HUDEP-2 (cell line): Measurements from ENCODE around the gene PDX1.

Source experiments
- DNase-seq, 76 experiments: peaks; one replicate each; lab custom pipeline; 2025; ENCODE audit not compliant: unreplicated experiment in 76 of 76; lab: John Stamatoyannopoulos, UW

PDX1 gene

DNA sequence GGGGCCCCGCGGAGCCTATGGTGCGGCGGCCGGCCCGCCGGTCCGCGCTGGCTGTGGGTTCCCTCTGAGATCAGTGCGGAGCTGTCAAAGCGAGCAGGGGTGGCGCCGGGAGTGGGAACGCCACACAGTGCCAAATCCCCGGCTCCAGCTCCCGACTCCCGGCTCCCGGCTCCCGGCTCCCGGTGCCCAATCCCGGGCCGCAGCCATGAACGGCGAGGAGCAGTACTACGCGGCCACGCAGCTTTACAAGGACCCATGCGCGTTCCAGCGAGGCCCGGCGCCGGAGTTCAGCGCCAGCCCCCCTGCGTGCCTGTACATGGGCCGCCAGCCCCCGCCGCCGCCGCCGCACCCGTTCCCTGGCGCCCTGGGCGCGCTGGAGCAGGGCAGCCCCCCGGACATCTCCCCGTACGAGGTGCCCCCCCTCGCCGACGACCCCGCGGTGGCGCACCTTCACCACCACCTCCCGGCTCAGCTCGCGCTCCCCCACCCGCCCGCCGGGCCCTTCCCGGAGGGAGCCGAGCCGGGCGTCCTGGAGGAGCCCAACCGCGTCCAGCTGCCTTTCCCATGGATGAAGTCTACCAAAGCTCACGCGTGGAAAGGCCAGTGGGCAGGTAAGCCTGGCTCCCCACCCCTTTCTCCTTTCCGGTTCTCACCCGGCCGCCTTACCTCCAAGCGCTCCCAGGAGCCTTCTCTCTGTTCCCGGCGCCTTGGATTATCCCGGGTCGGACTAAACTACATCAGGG lies at the start of gene PDX1:
PDX1 (plus strand) TSS at position 67 of the 743 bp plus-strand sequence; CDS start at position 206, 139 bp downstream.
- no peak for DNase-seq

GRCh38 chr13:27878274-27878673 lies 41.5 kb upstream of the PDX1 start:
- no peak for DNase-seq

- no peak for DNase-seq
Observed at GRCh38 chr13:27889471-27889870, 30.3 kb upstream of the PDX1 start.

GRCh38 chr13:27896726-27897125 lies 23.1 kb upstream of the PDX1 start:
- no peak for DNase-seq

- no peak for DNase-seq
Observed at GRCh38 chr13:27904719-27905118, 15.1 kb upstream of the PDX1 start.

- no peak for DNase-seq
Observed at GRCh38 chr13:27905650-27906049, 14.2 kb upstream of the PDX1 start.

DNA sequence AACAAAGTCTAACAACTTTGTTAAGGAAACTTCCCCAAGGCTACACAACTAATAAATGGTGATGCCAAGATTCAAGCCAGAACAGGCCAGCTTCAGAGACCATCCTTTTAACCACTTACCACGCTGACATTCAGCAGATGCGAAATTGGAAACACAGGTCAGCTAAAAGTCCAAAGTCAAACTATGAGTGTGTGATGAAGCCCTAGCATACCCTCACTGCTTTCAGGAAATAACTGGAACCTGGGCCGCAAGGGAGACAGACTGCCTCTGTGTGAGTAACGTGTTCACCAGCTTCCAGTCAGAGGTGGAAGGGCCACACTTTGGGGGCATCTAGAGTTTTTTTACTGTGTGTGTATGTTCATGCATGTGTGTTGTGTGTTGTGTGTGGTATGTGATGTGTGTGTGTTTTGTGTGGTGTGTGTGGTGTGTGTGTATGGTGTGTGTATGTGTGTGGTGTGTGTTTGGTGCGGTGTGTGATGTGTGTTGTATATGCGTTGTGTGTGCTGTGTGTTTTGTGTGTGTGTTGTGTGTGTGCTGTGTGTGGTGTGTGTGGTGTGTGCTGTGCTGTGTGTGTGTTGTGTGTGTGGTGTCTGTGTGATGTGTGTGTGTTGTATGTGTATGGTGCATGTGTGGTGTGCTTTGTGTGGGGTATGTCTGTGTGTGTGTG lies 12.5 kb upstream of the PDX1 start:
- DNase-seq, result no peak

DNA sequence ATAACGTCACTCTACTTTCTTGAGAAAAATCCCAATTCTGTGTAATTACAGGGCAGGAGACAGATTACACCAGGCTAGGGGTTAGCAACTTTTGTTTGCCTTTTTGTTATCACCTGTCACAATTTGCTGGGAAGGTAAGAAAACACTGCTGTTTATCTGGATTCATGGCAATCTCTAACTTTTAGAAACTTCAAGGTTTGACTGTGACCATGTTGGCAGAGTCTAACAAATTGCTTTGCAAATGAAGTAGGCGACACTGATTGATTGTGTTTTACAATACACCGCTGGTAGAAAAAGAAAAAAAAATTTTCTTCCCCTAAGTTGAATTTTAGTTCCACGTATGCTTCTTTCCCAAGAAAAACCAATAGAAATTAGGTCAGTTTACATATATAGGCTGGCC lies 10.4 kb upstream of the PDX1 start:
- no peak for DNase-seq

- DNase-seq, result no peak
Observed at GRCh38 chr13:27911521-27911920, 8.3 kb upstream of the PDX1 start.

GRCh38 chr13:27913160-27913559 lies 6.6 kb upstream of the PDX1 start:
- no peak for DNase-seq

- no peak for DNase-seq
Observed at GRCh38 chr13:27915301-27916207, 4.2 kb upstream of the PDX1 start.

GRCh38 chr13:27917121-27917947 lies 2.5 kb upstream of the PDX1 start:
- DNase-seq, result no peak

DNA sequence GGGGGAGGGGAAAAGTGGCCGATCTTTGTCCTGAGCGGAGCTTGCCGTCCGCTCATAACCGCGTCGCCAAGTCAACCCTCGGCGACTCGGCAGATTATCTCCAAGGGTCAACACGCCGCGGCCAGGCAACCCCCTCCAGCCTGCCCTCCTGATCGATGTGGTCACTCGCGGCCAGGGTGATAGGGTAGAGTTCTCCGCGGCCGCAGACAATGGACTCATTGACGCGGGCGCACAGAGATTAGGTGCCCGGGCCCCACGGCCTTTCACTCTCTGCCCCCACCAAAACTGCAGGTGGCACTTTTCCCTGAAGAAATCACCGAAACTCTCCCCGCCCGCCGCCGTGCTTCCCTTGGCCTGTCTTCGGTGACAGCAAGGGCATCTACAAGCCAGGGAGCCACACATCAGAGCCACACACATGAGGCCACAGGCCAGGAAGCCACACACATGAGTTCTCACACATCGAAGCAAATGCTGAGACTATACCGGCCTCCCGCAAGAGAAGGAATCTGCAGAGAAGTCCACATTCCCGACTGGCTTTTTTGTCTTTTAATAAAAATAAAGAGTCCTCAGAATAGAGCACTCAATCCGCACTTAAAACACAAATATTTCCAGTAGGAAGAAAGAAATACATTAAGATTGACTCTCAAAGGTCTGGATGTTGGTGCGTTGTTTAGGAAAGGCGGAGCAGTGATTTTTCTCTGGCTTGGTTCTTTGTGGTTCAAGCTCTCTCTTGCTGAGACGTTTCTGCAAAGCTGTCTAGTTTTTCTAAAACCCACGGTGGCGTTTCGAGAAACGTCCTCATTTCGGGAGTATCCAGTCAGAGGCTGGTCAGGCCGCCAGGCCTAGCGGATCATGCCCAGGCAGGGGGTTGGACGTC lies 1.5 kb upstream of the PDX1 start:
- DNase-seq, result no peak

- DNase-seq, result no peak
Observed at GRCh38 chr13:27918918-27919658, 712 bp upstream of the PDX1 start.

DNA sequence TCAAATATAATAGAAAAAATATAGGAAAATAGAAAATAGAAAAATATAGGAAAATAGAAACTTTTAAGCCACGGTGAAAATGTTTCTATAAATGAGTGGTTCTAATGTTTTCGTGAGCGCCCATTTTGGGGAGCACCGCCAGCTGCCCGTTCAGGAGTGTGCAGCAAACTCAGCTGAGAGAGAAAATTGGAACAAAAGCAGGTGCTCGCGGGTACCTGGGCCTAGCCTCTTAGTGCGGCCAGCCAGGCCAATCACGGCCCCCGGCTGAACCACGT lies 204 bp upstream of the PDX1 start:
- DNase-seq, result no peak

- no peak for DNase-seq
Observed at GRCh38 chr13:27920677-27921420, 1.0 kb downstream of the PDX1 start.

DNA sequence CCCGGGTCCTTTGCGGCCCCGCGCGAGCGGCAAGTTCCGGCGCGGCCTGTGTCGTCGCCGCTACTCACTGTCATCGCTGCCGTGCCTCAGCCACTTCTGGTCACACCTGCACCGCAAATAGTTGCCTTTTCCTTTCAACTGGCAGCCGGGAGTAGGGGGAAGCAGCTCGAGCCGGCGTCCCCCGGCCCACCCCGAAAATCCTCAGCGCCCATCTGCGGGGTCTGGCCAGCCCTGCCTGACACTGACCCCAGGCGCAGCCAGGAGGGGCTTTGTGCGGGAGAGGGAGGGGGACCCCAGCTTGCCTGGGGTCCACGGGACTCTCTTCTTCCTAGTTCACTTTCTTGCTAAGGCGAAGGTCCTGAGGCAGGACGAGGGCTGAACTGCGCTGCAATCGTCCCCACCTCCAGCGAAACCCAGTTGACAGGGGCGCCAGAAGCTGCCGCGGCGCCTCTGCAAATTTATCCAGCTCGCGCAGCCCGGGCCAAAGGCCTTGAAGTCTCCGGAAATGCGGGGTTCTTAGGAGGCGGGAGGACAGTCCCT lies 1.7 kb downstream of the PDX1 start:
- no peak for DNase-seq
